ENCODE results near the gene ADAMTSL1. TPM values are rescaled to one million over a fixed set of nuclear protein-coding genes. Genes with fewer than 3 reads are reported as not detected.

Gene ADAMTSL1
- total RNA-seq, 2 experiments from 2014 or later, result not detected

DNA sequence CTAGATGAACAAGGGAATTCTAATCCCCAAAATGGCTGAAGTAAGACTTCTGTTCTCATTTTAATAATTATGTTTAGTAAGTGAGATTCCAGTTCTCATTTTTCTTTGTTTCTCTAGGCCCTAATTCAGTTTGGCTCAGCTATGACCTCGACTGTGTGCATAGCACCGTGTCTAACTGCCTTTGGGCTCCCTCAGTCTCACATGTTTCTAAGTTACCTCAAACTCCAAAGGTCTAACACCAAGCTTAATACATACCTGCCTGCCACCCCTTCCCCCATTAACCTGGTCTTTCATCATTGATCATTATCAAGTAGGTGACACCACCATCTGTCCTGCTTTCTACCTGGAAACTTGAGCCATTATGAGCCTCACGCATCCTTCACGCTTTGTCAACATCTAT is 285.9 kb downstream of the ADAMTSL1 start:
- H3K4me3 Mint-ChIP-seq, result no peak overlapping the region
- H3K4me1 Mint-ChIP-seq (ENCODE audit: low read depth), result no peaks in the 10 kb centered on the region

DNA sequence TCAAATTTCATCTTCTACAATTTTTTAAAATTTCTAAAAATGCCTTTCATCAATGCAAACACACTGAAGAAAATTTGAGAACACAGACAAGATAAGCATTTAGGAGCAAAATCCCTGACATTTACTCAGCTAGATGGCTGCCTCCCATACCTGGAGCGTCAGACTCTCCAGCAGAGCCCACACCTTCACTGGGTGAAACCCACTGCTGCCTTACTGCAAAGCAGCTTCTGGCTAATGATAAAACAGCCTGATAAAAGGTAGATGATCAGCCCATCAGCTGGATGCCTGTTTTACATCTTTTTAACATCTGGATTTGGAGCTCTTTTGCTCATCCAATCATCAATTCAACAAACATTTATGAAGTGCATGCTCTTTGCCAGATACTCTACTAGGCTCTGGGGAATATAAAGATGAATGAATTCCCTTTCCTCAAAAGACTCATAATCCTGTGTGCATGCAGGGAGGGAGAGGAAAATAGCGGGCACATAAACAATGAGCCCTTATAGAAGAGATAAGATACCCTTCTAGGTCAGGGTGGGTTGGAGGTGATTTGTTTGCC is 287.9 kb downstream of the ADAMTSL1 start:
- intact Hi-C loops (cut with micrococcal nuclease), result no loop called here
- DNase-seq, result no peak
- H3K27me3 Mint-ChIP-seq, result peaks cover 5% of the 10 kb centered on the region
- no peak for ATAC-seq
- ChIA-PET CTCF (no interaction called here), POLR2A (no interaction called here)
- no peaks in the 10 kb centered on the region for H3K4me1 Mint-ChIP-seq (ENCODE audit: low read depth)
- no peaks in the 10 kb centered on the region for H3K9me3 Mint-ChIP-seq
- H3K27ac Mint-ChIP-seq, result no peak overlapping the region
- no peak overlapping the region for H3K4me3 Mint-ChIP-seq
- H3K36me3 Mint-ChIP-seq (ENCODE audit: low read depth), result no peaks in the 10 kb centered on the region
- TF ChIP-seq, protein P1, sequence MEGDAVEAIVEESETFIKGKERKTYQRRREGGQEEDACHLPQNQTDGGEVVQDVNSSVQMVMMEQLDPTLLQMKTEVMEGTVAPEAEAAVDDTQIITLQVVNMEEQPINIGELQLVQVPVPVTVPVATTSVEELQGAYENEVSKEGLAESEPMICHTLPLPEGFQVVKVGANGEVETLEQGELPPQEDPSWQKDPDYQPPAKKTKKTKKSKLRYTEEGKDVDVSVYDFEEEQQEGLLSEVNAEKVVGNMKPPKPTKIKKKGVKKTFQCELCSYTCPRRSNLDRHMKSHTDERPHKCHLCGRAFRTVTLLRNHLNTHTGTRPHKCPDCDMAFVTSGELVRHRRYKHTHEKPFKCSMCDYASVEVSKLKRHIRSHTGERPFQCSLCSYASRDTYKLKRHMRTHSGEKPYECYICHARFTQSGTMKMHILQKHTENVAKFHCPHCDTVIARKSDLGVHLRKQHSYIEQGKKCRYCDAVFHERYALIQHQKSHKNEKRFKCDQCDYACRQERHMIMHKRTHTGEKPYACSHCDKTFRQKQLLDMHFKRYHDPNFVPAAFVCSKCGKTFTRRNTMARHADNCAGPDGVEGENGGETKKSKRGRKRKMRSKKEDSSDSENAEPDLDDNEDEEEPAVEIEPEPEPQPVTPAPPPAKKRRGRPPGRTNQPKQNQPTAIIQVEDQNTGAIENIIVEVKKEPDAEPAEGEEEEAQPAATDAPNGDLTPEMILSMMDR (IDR thresholded peaks at IDR 0.05), result no peak

More for the DNA sequence above, 285.9 kb downstream of the ADAMTSL1 start:
- Mint-ChIP-seq H3K9me3 (no peaks in the 10 kb centered on the region), H3K27ac (no peak overlapping the region), H3K27me3 (peaks cover 4% of the 10 kb centered on the region), H3K36me3 (ENCODE audit: low read depth) (no peaks in the 10 kb centered on the region)
- TF ChIP-seq, protein P1 (IDR thresholded peaks at IDR 0.05), result no peak
- no peak for DNase-seq
- no peak for ATAC-seq
- POLR2A ChIA-PET, result no interaction called here
- CTCF ChIA-PET, result no interaction called here
- intact Hi-C loops (cut with micrococcal nuclease), result no loop called here

- ChIA-PET POLR2A (no interaction called here), CTCF (no interaction called here)
- Mint-ChIP-seq H3K27ac (no peak overlapping the region), H3K4me3 (no peak overlapping the region), H3K36me3 (ENCODE audit: low read depth) (no peaks in the 10 kb centered on the region), H3K27me3 (peaks cover 5% of the 10 kb centered on the region), H3K4me1 (ENCODE audit: low read depth) (no peaks in the 10 kb centered on the region), H3K9me3 (no peaks in the 10 kb centered on the region)
- ATAC-seq (no peak), DNase-seq (no peak)
- TF ChIP-seq, protein P1 (IDR thresholded peaks at IDR 0.05), result no peak
- intact Hi-C loops (cut with micrococcal nuclease), result no loop called here
These were observed 293.1 kb downstream of the ADAMTSL1 start for GRCh38 chr9:18766989-18767550.

DNA sequence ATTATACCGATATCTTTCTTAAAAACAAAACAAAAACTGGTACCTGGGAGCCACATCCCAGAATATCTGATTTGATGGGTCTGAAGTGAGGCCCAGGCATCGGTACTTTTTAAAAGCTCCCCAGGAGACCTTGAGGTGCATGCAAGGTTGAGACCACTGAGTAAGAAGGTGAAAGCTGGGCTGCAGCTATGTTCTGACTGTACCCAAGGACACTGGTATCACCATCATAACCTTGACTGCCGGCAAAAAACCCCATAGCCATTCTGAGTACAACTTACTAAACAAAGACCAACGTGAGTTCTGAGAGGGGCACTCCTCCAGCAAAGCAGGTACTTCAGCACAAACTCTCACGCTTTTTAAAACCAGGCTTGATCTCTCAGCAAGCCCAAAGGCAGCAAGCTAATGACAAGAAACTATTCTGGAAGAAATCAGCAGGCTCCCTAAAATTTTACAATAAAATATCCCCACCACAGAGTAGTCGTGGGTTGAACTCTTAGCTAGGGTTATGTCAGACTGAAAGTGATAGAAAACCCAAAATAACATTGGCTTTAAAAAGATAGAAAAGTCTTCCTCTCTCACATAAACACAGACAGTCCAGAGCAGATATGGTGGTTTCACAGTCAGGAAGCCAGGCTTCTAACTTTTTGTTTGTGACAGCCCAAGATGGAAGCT is 295.1 kb downstream of the ADAMTSL1 start:
- POLR2A ChIA-PET, result no interaction called here
- Mint-ChIP-seq H3K36me3 (ENCODE audit: low read depth) (no peaks in the 10 kb centered on the region), H3K4me1 (ENCODE audit: low read depth) (no peaks in the 10 kb centered on the region), H3K9me3 (no peaks in the 10 kb centered on the region), H3K27me3 (peaks cover 3% of the 10 kb centered on the region), H3K4me3 (no peak overlapping the region), H3K27ac (no peak overlapping the region)
- no peak for DNase-seq
- intact Hi-C loops (cut with micrococcal nuclease), result no loop called here
- CTCF ChIA-PET, result no interaction called here
- ATAC-seq, result no peak
- TF ChIP-seq, protein P1 (IDR thresholded peaks at IDR 0.05), result no peak

GRCh38 chr9:18770131-18770908 is 296.4 kb downstream of the ADAMTSL1 start:
- no peaks in the 10 kb centered on the region for H3K9me3 Mint-ChIP-seq
- TF ChIP-seq, protein P1 (IDR thresholded peaks at IDR 0.05), result no peak
- DNase-seq (no peak), ATAC-seq (no peak)
- H3K4me3 Mint-ChIP-seq, result no peak overlapping the region
- no peaks in the 10 kb centered on the region for H3K36me3 Mint-ChIP-seq (ENCODE audit: low read depth)
- POLR2A ChIA-PET, result interaction anchor here (0.8 kb wide), 1 partner anchor 16 kb away, joined by 3 read pairs; no protein-coding TSS in a partner anchor
- intact Hi-C loops (cut with micrococcal nuclease), result no loop called here
- H3K27me3 Mint-ChIP-seq, result peaks cover 1% of the 10 kb centered on the region
- no peaks in the 10 kb centered on the region for H3K4me1 Mint-ChIP-seq (ENCODE audit: low read depth)
- no peak overlapping the region for H3K27ac Mint-ChIP-seq
- CTCF ChIA-PET, result no interaction called here
